ENCODE data around the gene SASH1.
"Not testable (repeated sequence)": the region's sequence is repeated elsewhere in the genome, so short reads cannot be mapped to it uniquely, and the experiment has no call there.

The SASH1 gene

GRCh38 chr6:148388521-148388920, 45.9 kb downstream of the SASH1 start:
- no peak for DNase-seq (ENCODE audit: low read depth)
- TF ChIP-seq CTCF (IDR thresholded peaks at IDR 0.05; ENCODE audit: low read depth, low read length, missing control alignments): no peak
- no peak overlapping the region for H3K4me3 ChIP-seq (ENCODE audit: low read depth, low read length)

- no peak overlapping the region for H3K4me3 ChIP-seq (ENCODE audit: low read depth, low read length)
- no peak for DNase-seq (ENCODE audit: low read depth)
- no peak for TF ChIP-seq CTCF (IDR thresholded peaks at IDR 0.05; ENCODE audit: low read depth, low read length, missing control alignments)
Observed at GRCh38 chr6:148389086-148389485, 46.4 kb downstream of the SASH1 start.

- no peak for DNase-seq (ENCODE audit: low read depth)
- H3K4me3 ChIP-seq (ENCODE audit: low read depth, low read length): no peak overlapping the region
- TF ChIP-seq CTCF (IDR thresholded peaks at IDR 0.05; ENCODE audit: low read depth, low read length, missing control alignments): no peak
Observed at GRCh38 chr6:148389917-148390316, 47.3 kb downstream of the SASH1 start.

GRCh38 chr6:148392127-148392526, 49.5 kb downstream of the SASH1 start:
- H3K4me3 ChIP-seq (ENCODE audit: low read depth, low read length); DNase-seq (ENCODE audit: low read depth): not testable (repeated sequence)

- H3K4me3 ChIP-seq (ENCODE audit: low read depth, low read length): no peak overlapping the region
- DNase-seq (ENCODE audit: low read depth): no peak
- no peak for TF ChIP-seq CTCF (IDR thresholded peaks at IDR 0.05; ENCODE audit: low read depth, low read length, missing control alignments)
Observed at GRCh38 chr6:148392671-148393070, 50.0 kb downstream of the SASH1 start.

- DNase-seq (ENCODE audit: low read depth): no peak
- no peak overlapping the region for H3K4me3 ChIP-seq (ENCODE audit: low read depth, low read length)
- no peak for TF ChIP-seq CTCF (IDR thresholded peaks at IDR 0.05; ENCODE audit: low read depth, low read length, missing control alignments)
Observed at GRCh38 chr6:148395583-148396101, 53.0 kb downstream of the SASH1 start.

GRCh38 chr6:148396411-148396810, 53.8 kb downstream of the SASH1 start:
- TF ChIP-seq CTCF (IDR thresholded peaks at IDR 0.05; ENCODE audit: low read depth, low read length, missing control alignments): no peak

More at GRCh38 chr6:148396411-148396810, 53.8 kb downstream of the SASH1 start:
- no peak for DNase-seq (ENCODE audit: low read depth)
- no peak overlapping the region for H3K4me3 ChIP-seq (ENCODE audit: low read depth, low read length)
